Right lobe of liver (tissue), 6 donors: Measurements from ENCODE around the gene GABRR1. TPM values are rescaled to one million over a fixed set of nuclear protein-coding genes. Genes with fewer than 3 reads are reported as not detected.

Source experiments
- ATAC-seq, 4 donors: fragments of 200-7000 bp; cut with Tn5 transposase; one replicate each; pipeline ENCODE4 v1.9.1; 2020; ENCODE audit warnings: mild to moderate bottlenecking in 4 of 4, moderate library complexity in 4 of 4
- DNase-seq, 3 donors: peaks; one replicate each; pipeline ENCODE4 v3.0.0-alpha.2; 2020
- H3K27ac ChIP-seq, 3 donors: fragments of 200-600 bp; one replicate each; pipeline ENCODE4 v1.8.0; 2022
- H3K27me3 ChIP-seq, 2 donors: fragments of 200-600 bp; one replicate each; pipeline ENCODE4 v1.8.0; 2022
- H3K36me3 ChIP-seq, 4 donors: fragments of 200-600 bp; sonication (generic) in 1 of 4; one replicate each; pipeline versions ENCODE4 v1.5.1 to v1.8.0; 2017 to 2022; ENCODE audit warnings: control low read depth in 1 of 4
- H3K4me1 ChIP-seq, 4 donors: fragments of 200-600 bp; sonication (generic) in 1 of 4; one replicate each; pipeline versions ENCODE4 v1.5.1 to v1.8.0; 2017 to 2022; ENCODE audit warnings: control low read depth in 1 of 4
- H3K4me3 ChIP-seq, 3 donors: fragments of 200-600 bp; one replicate each; pipeline ENCODE4 v1.8.0; 2022
- H3K9me3 ChIP-seq, 4 donors: fragments of 200-600 bp; sonication (generic) in 1 of 4; one replicate each; pipeline versions ENCODE4 v1.5.1 to v1.8.0; 2017 to 2022; ENCODE audit warnings: control low read depth in 1 of 4
- CTCF ChIP-seq, 4 donors: fragments of 200-600 bp in 3 of 4; fragments of 450-650 bp in 1 of 4; IDR thresholded peaks; one replicate each; pipeline versions ENCODE4 v1.5.1 to v1.8.0; 2016 to 2022; ENCODE audit warnings: antibody characterized with exemption in 4 of 4, mild to moderate bottlenecking in 2 of 4
- POLR2A ChIP-seq: fragments of 450-650 bp; IDR thresholded peaks from one replicate; pipeline ENCODE4 v1.6.1; 2017; ENCODE audit warnings: antibody characterized with exemption, mild to moderate bottlenecking
- WGBS: methylation state at CpG from one replicate; pipeline ENCODE4 v1.1.6; 2018; ENCODE audit warnings: low coverage, low lambda C conversion rate; ENCODE audit not compliant: insufficient coverage; ENCODE audit errors: missing lambda C conversion rate; 5-methylcytosine and 5-hydroxymethylcytosine counted together
- intact Hi-C, 2 donors: fragments of 100-400 bp; cut with DNase I; formaldehyde crosslinking; loops; one replicate each; pipeline versions ENCODE4 v1.11.2 to v1.14.1; 2022
- total RNA-seq, 6 experiments: library from RNA; depleted of rRNA in 2 of 6; stranded (reverse); fragments of >200 nt in 2 of 6; fragmentation: NEBNext Ultra II Directional in 3 of 6; extraction: Animal tissue kit (Norgen Biotek cat#: 25700) in 3 of 6; gene quantifications; one replicate each; pipeline versions ENCODE4 v1.1.0 to v1.2.4, GENCODE V29; 2016 to 2023
- donor health status: DM: no; HTN: yes; CAD: no.
- donor health status: DM: no; HTN: no; CAD: no.
- donor health status: DM: no; HTN: no; CAD: no.
- donor health status: DM: no; HTN: yes; CAD: no.
- donor health status: DM: no; HTN: yes; CAD: no.

The GABRR1 gene
- total RNA-seq, 6 experiments from 2014 or later = not detected

GRCh38 chr6:89252907-89253306 is 35.7 kb upstream of the GABRR1 start:
- TF ChIP-seq CTCF (IDR thresholded peaks at IDR 0.05) (no peak), POLR2A (no peak)
- Histone ChIP-seq H3K27me3 (no peaks in the 10 kb centered on the region), H3K27ac (no peak overlapping the region), H3K36me3 (no peaks in the 10 kb centered on the region), H3K4me1 (no peaks in the 10 kb centered on the region), H3K9me3 (no peaks in the 10 kb centered on the region), H3K4me3 (no peak overlapping the region)
- no peak for ATAC-seq
- WGBS = 66% methylated on average over 2 of the region's 2 CpGs
- DNase-seq = no peak
- intact Hi-C loops = no loop called here

- DNase-seq = no peak
- H3K4me1 ChIP-seq = no peaks in the 10 kb centered on the region
- TF ChIP-seq POLR2A (no peak), CTCF (IDR thresholded peaks at IDR 0.05) (no peak)
- no peaks in the 10 kb centered on the region for H3K27me3 ChIP-seq
- intact Hi-C loops = no loop called here
- H3K36me3 ChIP-seq = no peaks in the 10 kb centered on the region
- 97% methylated on average over 6 of the region's 10 CpGs for WGBS
- H3K9me3 ChIP-seq = no peaks in the 10 kb centered on the region
- ATAC-seq = no peak
- H3K4me3 ChIP-seq = no peak overlapping the region
- H3K27ac ChIP-seq = no peak overlapping the region
Observed at GRCh38 chr6:89251976-89252375, 34.8 kb upstream of the GABRR1 start.

GRCh38 chr6:89251170-89251569 is 34.0 kb upstream of the GABRR1 start:
- 33% methylated on average over 1 of the region's 2 CpGs for WGBS
- H3K4me3 ChIP-seq = no peak overlapping the region
- ATAC-seq = no peak

GRCh38 chr6:89250239-89250638 is 33.1 kb upstream of the GABRR1 start:
- ATAC-seq (no peak), DNase-seq (no peak)
- H3K4me1 ChIP-seq = no peaks in the 10 kb centered on the region
- TF ChIP-seq POLR2A = no peak
- no peak for TF ChIP-seq CTCF (IDR thresholded peaks at IDR 0.05)
- 58% methylated on average over 5 of the region's 7 CpGs for WGBS
- H3K27me3 ChIP-seq = no peaks in the 10 kb centered on the region
- H3K36me3 ChIP-seq = no peaks in the 10 kb centered on the region
- no peak overlapping the region for H3K4me3 ChIP-seq
- H3K9me3 ChIP-seq = no peaks in the 10 kb centered on the region
- intact Hi-C loops = no loop called here
- H3K27ac ChIP-seq = no peak overlapping the region

More at GRCh38 chr6:89251170-89251569, 34.0 kb upstream of the GABRR1 start:
- H3K36me3 ChIP-seq = no peaks in the 10 kb centered on the region
- intact Hi-C loops = no loop called here
- no peaks in the 10 kb centered on the region for H3K27me3 ChIP-seq
- no peaks in the 10 kb centered on the region for H3K9me3 ChIP-seq
- TF ChIP-seq CTCF (IDR thresholded peaks at IDR 0.05) = no peak
- no peak overlapping the region for H3K27ac ChIP-seq
- DNase-seq = no peak
- H3K4me1 ChIP-seq = no peaks in the 10 kb centered on the region
